Kidney tubule cell (primary cell): ENCODE data around the gene SKI.

Experiments used
- DNase-seq: peaks from one replicate; pipeline ENCODE4 v3.0.0-alpha.2; 2018; ENCODE audit warnings: low spot score

SKI gene

GRCh38 chr1:2194319-2194897 is 33.7 kb upstream of the SKI start, which contains the start of gene FAAP20:
Gene FAAP20, minus strand, starts transcription at chr1:2194772. Its CDS starts 23 bp downstream, at chr1:2194749.
- peak; percentile 80 for DNase-seq

- DNase-seq = peak; percentile 89
Measured at GRCh38 chr1:2194898-2195673, 33.0 kb upstream of the SKI start.

GRCh38 chr1:2195785-2196184 is 32.3 kb upstream of the SKI start:
- DNase-seq = no peak

- no peak for DNase-seq
Measured at GRCh38 chr1:2196901-2197638, 31.0 kb upstream of the SKI start.

- DNase-seq = no peak
Measured at GRCh38 chr1:2197707-2198165, 30.4 kb upstream of the SKI start.

GRCh38 chr1:2198571-2198970 is 29.5 kb upstream of the SKI start:
- DNase-seq = no peak

GRCh38 chr1:2199042-2199810 is 28.9 kb upstream of the SKI start:
- DNase-seq = peak; percentile 88

- DNase-seq = no peak
Measured at GRCh38 chr1:2200308-2200943, 27.7 kb upstream of the SKI start.

- DNase-seq = no peak
Measured at GRCh38 chr1:2201062-2201461, 27.1 kb upstream of the SKI start.

- DNase-seq = no peak
Measured at GRCh38 chr1:2202008-2202575, 26.0 kb upstream of the SKI start.

GRCh38 chr1:2202843-2203601 is 25.1 kb upstream of the SKI start:
- DNase-seq = no peak

GRCh38 chr1:2203671-2204414 is 24.3 kb upstream of the SKI start:
- no peak for DNase-seq

- peak; percentile 68 for DNase-seq
Measured at GRCh38 chr1:2204415-2205190, 23.5 kb upstream of the SKI start.

- DNase-seq = peak; percentile 89
Measured at GRCh38 chr1:2205191-2205952, 22.7 kb upstream of the SKI start.

GRCh38 chr1:2206813-2207487 is 21.2 kb upstream of the SKI start:
- no peak for DNase-seq

GRCh38 chr1:2208309-2209239 is 19.5 kb upstream of the SKI start:
- peak; percentile 88 for DNase-seq
